GM19043 (cell line): ENCODE measurements around the gene NDUFAF3.
A peak's percentile ranks its signal among the peaks of the same experiment; 100 is the strongest.

Experiments
- ATAC-seq: cut with Tn5 transposase; IDR thresholded peaks from one replicate; pipeline ENCODE4 v1.9.1; 2021; ENCODE audit warnings: low read depth; ENCODE audit not compliant: unreplicated experiment

NDUFAF3 gene

DNA sequence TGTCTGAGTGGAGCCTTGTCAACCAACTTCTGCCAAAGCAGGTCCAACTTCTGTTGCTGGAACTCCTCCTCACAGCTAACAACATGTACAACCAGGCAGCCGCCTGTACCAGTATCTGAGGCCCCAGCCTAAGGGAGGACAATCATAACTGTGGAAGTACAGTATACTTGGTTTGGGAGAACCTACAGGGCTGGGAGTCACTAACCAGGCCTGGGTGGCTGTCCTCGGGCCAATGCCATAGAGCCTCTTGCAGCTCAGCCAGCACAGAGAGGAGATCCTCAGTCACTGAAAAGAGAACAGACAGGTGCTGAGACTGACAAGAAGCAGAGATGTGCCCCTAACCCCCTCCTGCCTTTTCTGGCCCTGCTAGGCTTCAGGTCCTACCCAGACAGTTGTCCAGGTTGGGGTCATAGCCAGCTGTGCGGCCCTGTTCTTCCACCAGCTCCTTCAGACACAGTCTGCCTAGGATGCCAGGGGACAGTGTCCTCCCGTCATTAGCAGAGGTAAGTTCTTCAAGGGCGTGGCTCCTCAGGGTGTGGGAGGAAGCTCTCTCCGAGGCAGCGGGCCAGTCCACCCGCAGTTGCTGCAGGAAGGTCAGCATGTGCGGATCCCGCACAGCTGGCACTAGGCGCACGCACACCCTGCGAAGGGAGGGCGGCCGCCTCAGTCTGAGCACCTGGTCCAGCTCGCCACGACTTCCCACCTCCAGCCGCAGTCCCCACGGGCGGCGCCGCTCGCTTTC is 4.5 kb upstream of the NDUFAF3 start:
- ATAC-seq = no peak

- ATAC-seq = no peak
Observed at GRCh38 chr3:49017971-49018706, 3.8 kb upstream of the NDUFAF3 start, which contains the start of gene DALRD3. Gene DALRD3 (minus strand): TSS chr3:49018580. CDS start chr3:49018564, 16 bp downstream.

- ATAC-seq = no peak
Observed at GRCh38 chr3:49018707-49019006, 3.3 kb upstream of the NDUFAF3 start.

DNA sequence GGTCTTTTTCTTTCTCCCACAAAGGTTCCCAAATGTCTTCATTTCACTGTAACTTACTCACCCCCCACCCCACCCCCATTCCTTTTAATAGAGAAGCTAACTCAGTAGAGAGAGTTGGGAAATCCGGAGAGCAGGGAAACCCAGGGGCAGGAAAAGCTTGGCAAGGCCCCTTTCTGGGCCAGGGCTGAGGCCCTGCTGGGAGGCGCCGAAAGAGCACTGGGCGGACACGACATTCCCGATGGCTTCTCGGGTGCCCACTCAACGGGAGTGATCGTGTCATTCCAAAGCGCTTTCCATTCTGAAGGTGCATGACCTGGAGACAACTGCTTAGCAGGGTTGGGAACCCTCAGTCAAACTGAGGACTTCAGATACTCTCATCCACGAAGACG is 2.0 kb upstream of the NDUFAF3 start:
- ATAC-seq = no peak

GRCh38 chr3:49020330-49021212 is 1.4 kb upstream of the NDUFAF3 start:
- no peak for ATAC-seq

DNA sequence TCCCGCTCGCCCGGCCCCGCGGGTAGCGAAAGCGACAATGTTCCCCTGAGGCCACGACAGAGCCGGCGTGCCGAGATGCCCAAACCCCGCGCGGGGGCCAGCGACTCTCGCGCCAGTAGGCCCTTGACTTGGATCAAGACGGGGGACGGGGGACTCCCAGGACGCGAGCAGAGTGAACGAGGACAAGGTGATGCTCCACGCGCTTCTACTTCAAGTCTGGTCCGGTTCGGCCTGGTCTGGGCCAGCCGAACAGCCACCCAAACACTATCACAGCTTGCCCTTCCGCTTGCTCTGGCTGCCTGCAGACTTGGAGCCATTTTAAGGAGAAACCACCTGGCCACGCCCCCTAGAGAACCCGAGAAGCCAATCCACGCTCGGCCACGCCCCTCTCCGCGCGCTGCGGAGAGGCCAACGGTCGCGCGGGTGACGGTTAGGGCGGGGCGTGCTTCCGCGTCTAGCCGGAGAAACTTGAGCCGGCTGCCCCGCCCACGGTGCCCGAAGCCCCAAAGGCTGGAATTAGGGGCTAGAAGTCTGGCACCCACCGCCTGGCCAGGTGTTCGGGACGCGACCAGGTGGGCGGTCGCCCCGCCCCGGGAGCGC is 608 bp upstream of the NDUFAF3 start:
- ATAC-seq = peak; percentile 42

- ATAC-seq = no peak
Observed at GRCh38 chr3:49022688-49023171, 809 bp downstream of the NDUFAF3 start.

DNA sequence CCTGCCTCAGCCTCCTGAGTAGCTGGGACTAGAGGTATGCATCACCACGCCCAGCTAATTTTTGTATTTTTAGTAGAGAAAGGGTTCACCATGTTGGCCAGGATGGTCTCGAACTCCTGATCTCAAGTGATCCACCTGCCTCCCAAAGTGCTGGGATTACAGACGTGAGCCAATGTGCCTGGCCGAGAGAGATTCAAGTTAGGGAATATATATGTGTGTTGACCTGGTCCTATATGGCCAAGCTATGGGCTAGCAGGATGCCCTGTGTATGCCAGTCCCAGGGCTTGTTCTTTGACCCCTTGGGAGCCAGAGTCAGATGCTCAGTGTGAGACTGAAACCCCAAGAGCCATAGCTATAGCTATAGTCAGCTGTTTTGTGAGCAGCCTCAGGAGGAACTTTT is 1.9 kb downstream of the NDUFAF3 start:
- ATAC-seq = no peak

- no peak for ATAC-seq
Observed at GRCh38 chr3:49024449-49024848, 2.5 kb downstream of the NDUFAF3 start.

DNA sequence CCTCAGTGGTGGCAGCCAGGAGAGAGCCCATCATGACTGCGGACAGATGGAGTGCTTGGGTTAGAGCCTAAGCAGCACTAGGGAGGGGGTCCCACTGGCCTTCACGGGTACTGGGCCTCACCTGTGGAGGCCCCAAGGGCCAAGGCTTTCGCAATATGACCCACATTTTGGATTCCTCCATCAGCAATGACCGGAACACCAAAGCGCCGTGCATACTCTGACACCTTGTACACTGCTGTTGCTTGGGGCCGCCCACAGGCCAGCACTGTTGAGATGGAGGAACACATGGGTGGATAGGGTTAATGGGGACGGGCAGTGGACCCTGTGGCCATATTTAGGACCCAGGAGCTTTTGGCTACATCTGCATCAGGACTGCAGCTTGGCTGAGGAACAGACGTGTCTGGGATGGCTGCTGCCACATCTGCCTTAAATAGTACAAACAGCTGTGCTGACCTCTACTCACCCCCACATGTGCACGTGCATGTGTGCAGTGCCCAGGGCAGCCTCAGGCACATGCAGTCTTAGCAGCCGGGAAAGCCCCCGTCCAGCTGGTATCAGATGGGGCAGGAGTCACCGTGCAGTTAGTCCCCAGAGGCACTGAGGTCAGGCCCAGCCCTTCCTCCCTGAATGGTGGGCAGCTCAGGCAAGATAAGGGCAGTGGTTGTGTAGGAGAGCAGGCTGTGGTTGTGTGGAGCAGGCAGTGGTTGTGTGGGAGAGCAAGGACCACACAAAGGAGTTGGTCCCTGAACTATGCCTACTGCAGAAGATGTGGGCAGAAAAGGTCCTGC is 3.3 kb downstream of the NDUFAF3 start:
- ATAC-seq = no peak

DNA sequence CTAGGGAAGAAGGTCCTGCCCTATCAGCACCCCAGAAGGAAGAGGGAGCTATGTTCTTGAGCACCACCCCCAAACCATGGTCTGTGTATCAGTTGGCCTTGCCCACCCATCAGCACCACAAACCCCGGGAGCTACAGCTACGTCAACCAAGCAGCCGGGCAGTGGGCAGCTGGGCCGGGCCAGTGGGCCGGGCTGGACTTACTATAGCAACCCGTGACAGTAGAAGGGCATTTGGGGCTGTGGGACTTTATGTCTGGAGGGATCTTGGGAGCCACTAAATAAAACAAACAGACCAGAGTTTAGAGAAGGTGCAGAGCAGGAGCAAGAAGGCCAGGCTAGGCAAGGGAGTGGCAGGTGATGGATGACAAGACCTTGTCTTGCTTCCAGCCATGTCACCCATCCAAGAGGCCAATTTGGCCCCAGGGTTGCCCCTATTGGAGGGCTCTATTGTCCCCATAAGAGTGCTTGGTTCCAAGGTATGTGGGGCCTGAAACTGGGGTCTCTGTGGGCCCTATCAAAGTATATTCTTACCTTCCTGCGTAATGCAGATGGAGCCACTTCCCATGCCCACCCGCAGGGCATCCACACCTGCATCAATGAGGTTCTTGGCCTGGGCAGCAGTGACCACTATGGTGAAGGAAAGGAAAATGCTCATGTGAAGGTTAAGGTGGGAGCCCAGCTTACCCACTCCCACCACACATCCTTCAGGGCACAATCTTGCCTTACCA is 4.0 kb downstream of the NDUFAF3 start:
- no peak for ATAC-seq

DNA sequence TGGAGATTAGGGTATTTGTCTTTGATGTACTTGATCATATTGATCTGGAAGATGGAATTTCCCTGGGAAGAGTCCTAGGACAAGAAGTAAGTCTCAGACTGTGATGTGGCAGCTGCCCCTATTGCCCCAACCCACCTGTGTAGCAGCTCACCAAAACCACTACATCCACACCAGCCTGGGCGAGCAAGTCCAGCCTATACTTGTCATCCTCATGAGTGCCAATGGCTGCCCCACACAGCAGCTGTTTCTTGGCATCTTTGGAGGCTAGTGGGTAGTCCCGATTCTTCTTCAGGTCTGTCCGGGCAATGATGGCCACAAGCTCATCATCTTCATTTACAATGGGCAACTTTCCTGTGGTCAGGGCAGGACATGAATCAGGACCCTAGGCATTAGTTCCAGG is 4.6 kb downstream of the NDUFAF3 start:
- ATAC-seq = no peak

DNA sequence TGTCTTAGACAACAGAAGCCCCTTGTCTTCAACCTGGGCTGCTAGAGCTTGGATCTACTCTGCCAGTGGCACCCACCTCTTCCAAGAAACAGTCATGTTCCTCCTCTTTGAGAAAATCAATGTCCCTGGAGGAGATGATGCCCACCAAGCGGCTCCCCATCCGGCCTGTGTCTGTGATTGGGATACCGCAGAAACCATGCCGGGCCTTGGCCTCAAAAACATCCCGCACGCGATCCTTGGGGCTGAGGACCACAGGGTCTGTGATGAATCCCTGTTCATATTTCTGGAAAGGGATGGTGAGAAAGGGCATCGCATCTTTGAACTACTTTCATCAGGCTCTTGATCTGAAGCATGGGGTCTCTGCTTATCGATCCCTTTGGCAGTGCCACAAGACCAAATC is 5.7 kb downstream of the NDUFAF3 start:
- no peak for ATAC-seq

DNA sequence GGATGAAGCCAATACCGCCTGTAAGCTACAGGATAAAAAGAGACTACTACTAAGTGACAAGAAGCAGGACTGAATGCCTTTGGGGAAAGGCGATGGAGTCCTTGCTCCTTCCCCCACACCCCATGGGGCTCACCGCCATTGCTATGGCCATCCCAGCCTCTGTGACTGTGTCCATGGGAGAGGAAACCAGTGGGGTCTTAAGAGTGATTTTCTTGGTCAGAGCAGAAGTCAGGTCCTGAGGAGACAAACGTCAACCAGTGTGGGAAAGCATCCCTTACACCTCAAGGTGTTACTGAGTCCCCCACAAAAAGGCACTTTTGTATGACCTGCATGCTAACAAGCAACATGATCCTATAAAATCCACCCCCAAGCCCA is 6.4 kb downstream of the NDUFAF3 start:
- ATAC-seq = no peak

- ATAC-seq = peak; percentile 90
Observed at GRCh38 chr3:49028673-49029562, 7.0 kb downstream of the NDUFAF3 start, which contains the start of gene IMPDH2. Gene IMPDH2 (minus strand): TSS chr3:49029398. CDS start chr3:49029350, 48 bp downstream.

- no peak for ATAC-seq
Observed at GRCh38 chr3:49029563-49029884, 7.6 kb downstream of the NDUFAF3 start.

- ATAC-seq = no peak
Observed at GRCh38 chr3:49030321-49030720, 8.4 kb downstream of the NDUFAF3 start.

- ATAC-seq = no peak
Observed at GRCh38 chr3:49032646-49033304, 10.9 kb downstream of the NDUFAF3 start.
